Spleen (tissue), 11 donors: ENCODE data around the gene TGOLN2. TPM values are rescaled to one million over a fixed set of nuclear protein-coding genes. Genes with fewer than 3 reads are reported as not detected.

Experiments used
- DNase-seq: peaks from one replicate; pipeline ENCODE4 v3.0.0-alpha.2; 2020
- H3K27ac ChIP-seq, 8 donors: fragments of 200-600 bp; sonication (generic) in 7 of 8; 1 replicate in 4 of 8; 2 replicates in 4 of 8; pipeline versions ENCODE4 v1.5.0 to v1.8.0; 2016 to 2021; ENCODE audit warnings: inconsistent platforms in 4 of 8, mild to moderate bottlenecking in 4 of 8, moderate library complexity in 1 of 8
- H3K27me3 ChIP-seq, 7 donors: fragments of 200-600 bp; sonication (generic) in 6 of 7; replicated peaks in 1 of 7; 1 replicate in 4 of 7; 2 replicates in 3 of 7; pipeline versions ENCODE4 v1.5.0 to v1.8.0; 2016 to 2021; ENCODE audit warnings: inconsistent platforms in 3 of 7, mild to moderate bottlenecking in 1 of 7
- H3K36me3 ChIP-seq, 6 donors: fragments of 200-600 bp; sonication (generic) in 5 of 6; 1 replicate in 4 of 6; 2 replicates in 2 of 6; pipeline versions ENCODE4 v1.5.0 to v1.8.0; 2016 to 2021; ENCODE audit warnings: inconsistent platforms in 2 of 6
- H3K4me1 ChIP-seq, 6 donors: fragments of 200-600 bp; sonication (generic) in 5 of 6; 1 replicate in 3 of 6; 2 replicates in 3 of 6; pipeline versions ENCODE4 v1.5.0 to v1.8.0; 2016 to 2021; ENCODE audit warnings: inconsistent platforms in 3 of 6
- H3K4me3 ChIP-seq, 8 donors: fragments of 200-600 bp; sonication (generic) in 7 of 8; 1 replicate in 4 of 8; 2 replicates in 4 of 8; pipeline versions ENCODE4 v1.5.0 to v1.8.0; 2016 to 2021; ENCODE audit warnings: inconsistent platforms in 4 of 8, mild to moderate bottlenecking in 4 of 8, moderate library complexity in 2 of 8
- H3K9me3 ChIP-seq, 8 donors: fragments of 200-600 bp; sonication (generic) in 7 of 8; 1 replicate in 4 of 8; 2 replicates in 4 of 8; pipeline versions ENCODE4 v1.5.0 to v1.8.0; 2016 to 2021; ENCODE audit warnings: inconsistent platforms in 4 of 8
- POLR2A ChIP-seq, 3 donors: fragments of 450-650 bp; IDR thresholded peaks; one replicate each; pipeline ENCODE4 v1.5.1; 2017; ENCODE audit warnings: antibody characterized with exemption in 3 of 3, mild to moderate bottlenecking in 1 of 3
- POLR2AphosphoS5 ChIP-seq, 3 donors: sonication (generic); formaldehyde crosslinking; IDR thresholded peaks; one replicate each; pipeline ENCODE4 v1.5.1; 2017; ENCODE audit warnings: antibody characterized with exemption in 3 of 3
- WGBS, 5 donors: extraction: QIAGEN DNeasy Blood & Tissue Kit in 3 of 5; methylation state at CpG; one replicate each; pipeline versions ENCODE4 v1.1.5 to v1.1.7; 2013 to 2018; 5-methylcytosine and 5-hydroxymethylcytosine counted together
- intact Hi-C: fragments of 100-400 bp; cut with DNase I; formaldehyde crosslinking; loops from one replicate; pipeline ENCODE4 v1.15.0; 2023; ENCODE audit warnings: low total_unique reads
- polyA plus RNA-seq, 3 donors: library from polyadenylated mRNA; stranded (reverse); fragments of 200-250 nt; gene quantifications; one replicate each; pipeline ENCODE4 v1.2.1, GENCODE V29; 2013
- total RNA-seq, 7 donors: library from RNA; depleted of rRNA in 3 of 7; stranded (reverse); fragments of >200 nt in 3 of 7; fragmentation: NEBNext Ultra II Directional in 4 of 7; extraction: Animal tissue kit (Norgen Biotek cat#: 25700) in 4 of 7; gene quantifications; one replicate each; pipeline versions ENCODE4 v1.1.0 to v1.2.1, GENCODE V29; 2016 to 2021
- TF ChIP-seq, protein P1 (sequence below), 11 experiments: fragments of 200-600 bp in 7 of 11; fragments of 450-650 bp in 4 of 11; sonication (generic) in 4 of 11; IDR thresholded peaks in 8 of 11; conservative IDR thresholded peaks in 3 of 11; 1 replicate in 7 of 11; 2 replicates in 4 of 11; pipeline versions ENCODE4 v1.4.0 to v1.8.0; 2016 to 2021; ENCODE audit warnings: antibody characterized with exemption in 11 of 11, inconsistent platforms in 4 of 11, mild to moderate bottlenecking in 1 of 11
- donor health status: healthy with polysubstance abuse.
- donor health status: DM: no; HTN: no; CAD: no; lungs with moderate emphysema.
- donor health status: DM: no; HTN: no; CAD: no.
- donor health status: Bipolar disorder and iron deficiency.
- donor health status: healthy.
- donor health status: DM: no; HTN: no; CAD: no.
- donor health status: DM: yes; HTN: yes; CAD: no.

The TGOLN2 gene
- total and polyA plus RNA-seq, 10 donors: 14.8 to 199 (median 150) TPM

GRCh38 chr2:85275984-85276540, 51.7 kb downstream of the TGOLN2 start:
- no peaks in the 10 kb centered on the region for H3K36me3 ChIP-seq
- WGBS, 5 donors: 74 to 89% (median 83%) methylated on average over 9 of the region's 9 CpGs
- peak overlapping the region in 7 of 8 donors; percentile 44 to 65 (median 51) for H3K27ac ChIP-seq
- H3K27me3 ChIP-seq: peaks cover 0 to 44% (median 0%) of the 10 kb centered on the region in 7 donors
- no peak for TF ChIP-seq POLR2A (IDR thresholded peaks at IDR 0.05)
- TF ChIP-seq, protein P1, sequence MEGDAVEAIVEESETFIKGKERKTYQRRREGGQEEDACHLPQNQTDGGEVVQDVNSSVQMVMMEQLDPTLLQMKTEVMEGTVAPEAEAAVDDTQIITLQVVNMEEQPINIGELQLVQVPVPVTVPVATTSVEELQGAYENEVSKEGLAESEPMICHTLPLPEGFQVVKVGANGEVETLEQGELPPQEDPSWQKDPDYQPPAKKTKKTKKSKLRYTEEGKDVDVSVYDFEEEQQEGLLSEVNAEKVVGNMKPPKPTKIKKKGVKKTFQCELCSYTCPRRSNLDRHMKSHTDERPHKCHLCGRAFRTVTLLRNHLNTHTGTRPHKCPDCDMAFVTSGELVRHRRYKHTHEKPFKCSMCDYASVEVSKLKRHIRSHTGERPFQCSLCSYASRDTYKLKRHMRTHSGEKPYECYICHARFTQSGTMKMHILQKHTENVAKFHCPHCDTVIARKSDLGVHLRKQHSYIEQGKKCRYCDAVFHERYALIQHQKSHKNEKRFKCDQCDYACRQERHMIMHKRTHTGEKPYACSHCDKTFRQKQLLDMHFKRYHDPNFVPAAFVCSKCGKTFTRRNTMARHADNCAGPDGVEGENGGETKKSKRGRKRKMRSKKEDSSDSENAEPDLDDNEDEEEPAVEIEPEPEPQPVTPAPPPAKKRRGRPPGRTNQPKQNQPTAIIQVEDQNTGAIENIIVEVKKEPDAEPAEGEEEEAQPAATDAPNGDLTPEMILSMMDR (IDR thresholded peaks at IDR 0.05 in 8 of 11, conservative IDR thresholded peaks at IDR 0.05 in 3 of 11): no peak
- no peak for TF ChIP-seq POLR2AphosphoS5 (IDR thresholded peaks at IDR 0.05)
- intact Hi-C loops: no loop called here
- no peak overlapping the region for H3K4me3 ChIP-seq
- DNase-seq: no peak
- H3K9me3 ChIP-seq: no peaks in the 10 kb centered on the region
- H3K4me1 ChIP-seq: peaks cover 0 to 24% (median 8%) of the 10 kb centered on the region in 6 donors

DNA sequence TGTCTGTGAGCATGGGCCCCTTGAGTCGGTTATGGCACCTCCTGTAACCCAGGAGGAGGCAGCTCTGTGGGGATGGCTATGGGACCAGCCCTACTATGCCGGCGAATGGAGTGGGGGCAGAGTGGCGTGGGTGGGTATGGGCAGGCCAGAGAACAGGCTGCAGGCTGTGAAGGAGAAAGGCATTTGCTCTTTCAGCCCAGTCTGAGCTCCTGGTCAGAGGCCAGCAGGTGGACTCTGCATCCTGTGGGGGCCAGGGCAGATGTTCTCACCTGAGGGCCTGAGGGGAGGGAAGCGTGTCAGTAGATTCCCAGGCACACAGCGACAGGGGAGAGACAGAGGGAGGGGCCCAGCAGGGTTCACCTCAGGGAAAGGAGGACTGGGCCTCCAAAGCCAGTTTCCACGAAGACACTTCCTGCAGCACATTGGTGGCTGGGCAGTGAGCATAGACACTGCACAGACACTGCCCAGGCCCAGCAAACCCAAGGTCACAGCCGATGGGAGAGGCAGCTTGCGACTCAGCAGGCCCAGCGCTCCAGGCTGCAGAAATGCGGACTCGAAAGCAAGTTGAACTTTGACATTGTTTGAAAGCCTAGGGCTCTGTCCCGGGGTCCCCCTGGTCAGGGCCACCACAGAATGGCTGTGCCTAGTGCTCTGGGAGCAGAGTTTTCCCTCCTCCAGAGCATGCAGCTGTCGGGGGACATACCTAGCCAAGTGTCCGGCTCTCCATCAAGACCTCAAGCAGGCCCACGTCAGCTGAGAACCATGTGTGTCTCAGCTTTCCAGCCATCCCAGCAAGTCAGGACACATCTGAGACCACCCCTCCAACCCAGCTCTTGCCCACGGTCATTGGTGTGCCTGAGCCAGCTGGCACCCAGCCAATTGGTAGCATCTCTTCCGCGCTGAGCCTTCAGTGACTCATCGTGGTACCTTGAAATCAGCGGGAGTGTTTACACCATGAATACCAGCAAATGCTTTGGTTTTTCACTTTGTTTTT, 53.8 kb downstream of the TGOLN2 start:
- H3K9me3 ChIP-seq: no peaks in the 10 kb centered on the region
- intact Hi-C loops: no loop called here
- 57 to 80% (median 76%) methylated on average over 15 to 21 of the region's 21 CpGs for WGBS, 5 donors

GRCh38 chr2:85272357-85272756, 55.4 kb downstream of the TGOLN2 start:
- 75 to 92% (median 89%) methylated on average over 6 of the region's 6 CpGs for WGBS, 5 donors
- DNase-seq: no peak
- Histone ChIP-seq H3K27ac (no peak overlapping the region), H3K9me3 (no peaks in the 10 kb centered on the region), H3K27me3 (peaks cover 0 to 36% (median 0%) of the 10 kb centered on the region in 7 donors), H3K4me3 (no peak overlapping the region), H3K36me3 (no peaks in the 10 kb centered on the region), H3K4me1 (peaks cover 0 to 26% (median 9%) of the 10 kb centered on the region in 6 donors)
- TF ChIP-seq POLR2A (IDR thresholded peaks at IDR 0.05) (no peak), POLR2AphosphoS5 (IDR thresholded peaks at IDR 0.05) (no peak)
- TF ChIP-seq, protein P1 (IDR thresholded peaks at IDR 0.05 in 8 of 11, conservative IDR thresholded peaks at IDR 0.05 in 3 of 11): no peak
- intact Hi-C loops: no loop called here

More for the DNA sequence above, 53.8 kb downstream of the TGOLN2 start:
- Histone ChIP-seq H3K27me3 (peaks cover 0 to 44% (median 0%) of the 10 kb centered on the region in 7 donors), H3K36me3 (no peaks in the 10 kb centered on the region), H3K4me3 (no peak overlapping the region), H3K4me1 (peaks cover 0 to 38% (median 11%) of the 10 kb centered on the region in 6 donors), H3K27ac (no peak overlapping the region)
- TF ChIP-seq, protein P1 (IDR thresholded peaks at IDR 0.05 in 8 of 11, conservative IDR thresholded peaks at IDR 0.05 in 3 of 11): no peak
- TF ChIP-seq POLR2A (IDR thresholded peaks at IDR 0.05) (no peak), POLR2AphosphoS5 (IDR thresholded peaks at IDR 0.05) (no peak)
- DNase-seq: no peak

DNA sequence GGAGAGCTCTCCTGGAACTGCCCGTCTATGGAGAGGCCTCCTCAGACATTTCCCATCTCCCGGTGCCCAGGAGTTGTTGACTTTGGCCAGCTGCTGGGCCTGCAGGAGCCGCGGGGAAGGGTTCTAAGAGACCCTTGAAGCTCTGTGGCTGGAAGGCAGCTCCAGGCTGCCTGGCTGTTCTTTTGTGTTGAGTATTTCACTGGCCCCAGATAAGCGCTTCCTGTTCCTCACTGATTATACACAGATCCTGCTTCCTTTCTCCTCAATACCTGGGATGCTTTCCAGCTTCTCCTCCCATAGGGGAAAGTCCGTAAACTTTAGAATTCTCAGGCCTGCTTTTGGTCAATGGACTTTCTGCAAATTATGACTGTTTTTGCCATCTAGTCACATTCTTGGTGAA, 57.8 kb downstream of the TGOLN2 start:
- no peak for DNase-seq
- no peak overlapping the region for H3K27ac ChIP-seq
- no peak overlapping the region for H3K4me3 ChIP-seq
- H3K27me3 ChIP-seq: peaks cover 0 to 32% (median 0%) of the 10 kb centered on the region in 7 donors
- no peaks in the 10 kb centered on the region for H3K36me3 ChIP-seq
- no peaks in the 10 kb centered on the region for H3K9me3 ChIP-seq
- peaks cover 0 to 37% (median 11%) of the 10 kb centered on the region in 6 donors for H3K4me1 ChIP-seq
- TF ChIP-seq, protein P1 (IDR thresholded peaks at IDR 0.05 in 8 of 11, conservative IDR thresholded peaks at IDR 0.05 in 3 of 11): no peak
- TF ChIP-seq POLR2AphosphoS5 (IDR thresholded peaks at IDR 0.05) (peak in 1 of 3 donors; percentile 16), POLR2A (IDR thresholded peaks at IDR 0.05) (no peak)
- WGBS, 5 donors: 38 to 70% (median 60%) methylated on average over 6 of the region's 6 CpGs
- intact Hi-C loops: no loop called here
